ENCODE results near the gene RAB3C.

The RAB3C gene

DNA sequence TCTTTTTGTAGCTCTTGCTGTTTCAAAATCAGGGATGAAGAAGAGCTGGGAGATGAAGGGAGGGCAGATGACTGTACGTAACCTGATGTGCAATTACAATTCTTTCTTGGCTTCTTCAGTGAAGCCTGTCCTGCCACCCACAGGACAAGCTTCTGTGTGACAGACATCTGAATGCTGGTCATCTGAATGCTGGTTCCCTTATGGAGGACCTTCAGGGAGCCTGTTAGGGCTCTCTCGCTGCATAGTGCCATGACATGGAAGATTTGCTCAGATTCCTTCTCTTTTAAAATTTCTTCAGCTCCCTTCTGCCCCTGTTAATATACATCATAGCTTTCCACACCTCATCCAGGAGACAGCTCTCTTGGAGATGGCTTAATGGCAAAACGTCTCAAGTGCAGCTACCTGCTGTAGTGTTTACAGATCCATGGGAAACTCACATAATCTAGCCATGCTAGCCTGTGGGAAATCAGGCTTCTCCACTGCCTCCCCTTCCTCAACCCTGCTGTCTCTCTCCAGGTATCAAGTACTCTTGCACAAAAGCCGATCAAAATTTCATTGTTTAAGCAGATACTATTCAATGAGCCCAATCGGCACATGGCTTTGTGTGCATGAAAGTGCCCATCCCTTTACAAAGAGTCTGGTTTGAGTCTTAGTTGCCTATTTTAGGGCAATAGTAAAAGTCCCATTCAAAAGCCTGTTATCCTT lies 134.6 kb downstream of the RAB3C start:
- FAIRE-seq (no peak), DNase-seq (ENCODE audit: insufficient read length) (no peak)
- TF ChIP-seq POLR2A (IDR thresholded peaks at IDR 0.05; ENCODE audit: low read depth, low read length) (no peak), POLR2AphosphoS5 (IDR thresholded peaks at IDR 0.05; ENCODE audit: low read depth, low read length) (no peak), TAF1 (IDR thresholded peaks at IDR 0.05; ENCODE audit: borderline replicate concordance, low read depth, low read length) (no peak)

DNA sequence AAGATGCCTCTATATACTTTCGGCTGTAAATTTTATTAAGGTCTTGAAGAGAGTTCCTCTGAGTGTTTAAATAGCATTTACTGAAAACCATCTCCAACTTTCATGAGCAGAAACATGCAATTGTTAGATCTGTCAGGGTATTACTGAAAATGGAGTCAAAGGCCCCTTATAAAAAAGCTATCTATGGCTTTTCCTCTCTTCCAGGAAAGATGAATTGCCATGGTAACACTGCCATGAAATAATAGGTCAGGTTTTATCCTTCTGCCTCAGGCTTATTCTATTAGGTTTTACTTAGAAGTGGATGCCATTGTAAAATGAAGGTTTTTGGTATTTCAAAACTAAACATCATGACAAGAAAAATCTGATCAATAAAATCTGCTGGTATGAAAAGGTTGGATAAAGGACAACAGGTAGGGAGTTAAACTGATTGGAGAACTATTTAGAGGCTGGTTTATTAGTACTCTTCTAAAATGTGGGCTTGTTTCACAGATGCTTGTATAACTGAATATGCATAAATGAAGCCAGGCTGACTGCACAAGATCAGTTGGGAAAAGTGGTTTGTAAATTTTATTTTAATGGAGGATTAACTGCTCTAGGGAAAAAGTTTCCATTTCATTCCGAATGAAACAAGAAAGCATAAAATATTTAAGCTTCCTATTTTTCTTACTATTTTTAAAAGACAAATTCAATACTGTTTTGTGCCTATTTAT lies 135.5 kb downstream of the RAB3C start:
- DNase-seq (ENCODE audit: insufficient read length): no peak
- no peak for TF ChIP-seq POLR2A (IDR thresholded peaks at IDR 0.05; ENCODE audit: low read depth, low read length)
- TF ChIP-seq POLR2AphosphoS5 (IDR thresholded peaks at IDR 0.05; ENCODE audit: low read depth, low read length): no peak
- no peak for TF ChIP-seq TAF1 (IDR thresholded peaks at IDR 0.05; ENCODE audit: borderline replicate concordance, low read depth, low read length)
- FAIRE-seq: no peak

DNA sequence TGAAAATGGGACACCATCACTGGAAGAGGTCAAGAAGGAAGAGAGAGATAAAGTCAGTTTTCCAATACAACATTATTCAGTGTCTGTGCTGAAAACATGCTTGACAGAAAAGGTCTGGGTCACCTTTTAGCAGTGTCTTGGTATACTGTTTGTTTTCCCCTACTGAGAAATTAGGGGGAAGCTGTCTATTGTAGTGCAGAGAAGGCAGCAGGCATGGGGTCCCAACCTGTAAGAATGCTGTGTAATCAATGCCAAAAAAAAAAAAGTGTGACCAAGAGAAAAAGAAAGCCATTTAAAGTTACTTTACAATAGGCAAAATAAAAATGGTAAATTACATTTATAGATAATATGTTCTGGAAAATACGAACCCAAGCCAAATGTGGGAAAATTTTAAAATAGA lies 139.3 kb downstream of the RAB3C start:
- no peak for FAIRE-seq
- TF ChIP-seq POLR2AphosphoS5 (IDR thresholded peaks at IDR 0.05; ENCODE audit: low read depth, low read length) (no peak), TAF1 (IDR thresholded peaks at IDR 0.05; ENCODE audit: borderline replicate concordance, low read depth, low read length) (no peak), POLR2A (IDR thresholded peaks at IDR 0.05; ENCODE audit: low read depth, low read length) (no peak)
- no peak for DNase-seq (ENCODE audit: insufficient read length)

DNA sequence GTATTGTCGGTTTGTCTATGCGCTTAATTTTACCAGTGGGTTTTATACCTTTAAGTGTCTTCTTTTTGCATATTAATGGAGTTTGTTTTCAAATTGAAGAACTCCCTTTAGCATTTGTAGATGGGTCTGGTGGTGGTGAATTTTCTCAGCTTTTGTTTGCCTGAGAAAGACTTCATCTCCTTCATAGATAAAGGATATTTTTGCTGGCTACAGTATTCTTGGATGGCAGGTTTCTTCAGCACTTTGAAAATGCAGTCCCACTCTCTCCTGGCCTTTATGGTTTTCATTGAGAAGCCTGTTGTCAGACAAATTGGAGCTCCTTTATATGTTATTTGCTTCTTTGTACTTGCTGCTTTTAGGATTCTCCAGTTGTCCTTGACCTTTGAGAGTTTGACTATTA lies 142.1 kb downstream of the RAB3C start:
- no peak for FAIRE-seq
- TF ChIP-seq POLR2AphosphoS5 (IDR thresholded peaks at IDR 0.05; ENCODE audit: low read depth, low read length) (no peak), TAF1 (IDR thresholded peaks at IDR 0.05; ENCODE audit: borderline replicate concordance, low read depth, low read length) (no peak)
- no peak for DNase-seq (ENCODE audit: insufficient read length)

DNA sequence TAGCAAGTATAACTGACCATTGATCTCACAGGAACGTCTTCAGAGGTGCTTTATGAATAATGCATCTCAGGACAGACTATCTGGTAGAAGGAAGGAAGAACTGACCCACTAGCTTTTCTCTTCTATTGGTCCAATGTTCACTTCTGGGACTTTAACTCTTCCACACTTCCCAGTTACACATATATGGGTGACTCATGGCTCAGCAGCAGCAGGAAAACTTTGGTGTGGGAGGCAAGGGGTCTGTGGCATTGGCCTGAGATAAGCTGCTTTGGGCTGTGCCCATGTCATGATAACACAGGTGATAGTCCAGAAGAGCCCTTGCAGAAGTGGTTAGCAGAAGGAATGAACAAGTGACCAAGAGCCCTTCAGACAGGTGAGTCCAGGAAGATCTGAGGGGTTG lies 148.8 kb downstream of the RAB3C start:
- TF ChIP-seq POLR2AphosphoS5 (IDR thresholded peaks at IDR 0.05; ENCODE audit: low read depth, low read length) (no peak), TAF1 (IDR thresholded peaks at IDR 0.05; ENCODE audit: borderline replicate concordance, low read depth, low read length) (no peak), POLR2A (IDR thresholded peaks at IDR 0.05; ENCODE audit: low read depth, low read length) (no peak)
- FAIRE-seq: no peak
- DNase-seq (ENCODE audit: insufficient read length): no peak

DNA sequence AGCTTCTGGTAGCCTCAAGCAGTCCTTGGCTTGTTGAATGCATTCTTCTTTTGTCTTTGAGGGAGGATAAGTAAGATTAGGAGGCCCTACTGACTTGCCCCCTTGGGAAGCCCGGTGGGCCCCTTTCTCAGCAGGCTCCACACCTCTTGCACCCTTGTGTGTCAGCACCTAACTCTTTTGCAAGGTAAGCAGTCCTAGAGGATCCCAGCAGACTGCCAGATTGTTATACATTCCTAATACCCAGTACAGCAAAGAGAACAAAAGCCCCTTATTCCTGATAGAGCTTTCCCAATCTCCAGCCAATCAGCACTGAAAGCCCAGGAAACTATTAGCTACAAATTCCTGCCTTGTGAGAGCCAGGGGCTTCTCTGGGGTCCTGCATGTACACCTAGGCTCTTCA lies 152.8 kb downstream of the RAB3C start:
- FAIRE-seq (no peak), DNase-seq (ENCODE audit: insufficient read length) (no peak)
- TF ChIP-seq POLR2A (IDR thresholded peaks at IDR 0.05; ENCODE audit: low read depth, low read length) (no peak), TAF1 (IDR thresholded peaks at IDR 0.05; ENCODE audit: borderline replicate concordance, low read depth, low read length) (no peak), POLR2AphosphoS5 (IDR thresholded peaks at IDR 0.05; ENCODE audit: low read depth, low read length) (no peak)

DNA sequence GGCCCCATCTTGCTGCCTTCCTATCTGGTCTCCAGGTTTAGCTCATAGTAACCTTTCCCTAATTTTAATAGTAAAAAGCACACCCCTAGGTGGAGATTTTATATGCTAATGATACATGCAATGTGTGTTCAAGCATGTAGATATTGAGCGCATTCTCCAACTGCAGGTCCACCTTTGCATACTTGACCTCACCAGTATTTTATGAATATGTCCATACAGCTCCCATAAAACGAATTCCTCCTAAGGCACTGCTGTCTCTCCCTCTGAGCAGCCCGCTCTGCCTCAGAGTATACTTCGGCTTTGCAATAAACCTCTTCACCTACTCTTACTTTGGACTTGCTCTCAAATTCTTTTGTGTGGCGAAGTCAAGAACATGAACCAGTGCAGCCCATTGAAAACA lies 153.3 kb downstream of the RAB3C start:
- FAIRE-seq (no peak), DNase-seq (ENCODE audit: insufficient read length) (no peak)
- TF ChIP-seq TAF1 (IDR thresholded peaks at IDR 0.05; ENCODE audit: borderline replicate concordance, low read depth, low read length) (no peak), POLR2AphosphoS5 (IDR thresholded peaks at IDR 0.05; ENCODE audit: low read depth, low read length) (no peak), POLR2A (IDR thresholded peaks at IDR 0.05; ENCODE audit: low read depth, low read length) (no peak)

DNA sequence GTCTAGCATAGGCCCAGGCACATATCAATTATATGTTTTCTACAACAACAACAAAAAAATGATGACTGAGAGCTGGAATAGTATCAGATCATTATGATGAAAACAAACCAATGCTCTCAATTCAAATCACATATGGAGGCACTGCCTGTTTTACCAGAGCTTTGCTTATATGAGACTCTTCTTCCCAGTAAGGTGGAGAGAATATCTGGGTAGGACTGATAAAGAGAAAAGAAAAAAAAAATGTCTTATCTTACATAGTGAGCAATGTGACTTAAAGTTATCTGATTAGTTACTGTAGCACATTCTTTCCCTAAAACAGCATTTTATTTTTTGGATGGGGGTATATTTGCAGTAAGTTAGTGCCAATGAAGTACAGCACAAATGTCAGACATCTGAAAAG lies 154.8 kb downstream of the RAB3C start:
- DNase-seq (ENCODE audit: insufficient read length) (no peak), FAIRE-seq (no peak)
- TF ChIP-seq POLR2AphosphoS5 (IDR thresholded peaks at IDR 0.05; ENCODE audit: low read depth, low read length) (no peak), POLR2A (IDR thresholded peaks at IDR 0.05; ENCODE audit: low read depth, low read length) (no peak), TAF1 (IDR thresholded peaks at IDR 0.05; ENCODE audit: borderline replicate concordance, low read depth, low read length) (no peak)

DNA sequence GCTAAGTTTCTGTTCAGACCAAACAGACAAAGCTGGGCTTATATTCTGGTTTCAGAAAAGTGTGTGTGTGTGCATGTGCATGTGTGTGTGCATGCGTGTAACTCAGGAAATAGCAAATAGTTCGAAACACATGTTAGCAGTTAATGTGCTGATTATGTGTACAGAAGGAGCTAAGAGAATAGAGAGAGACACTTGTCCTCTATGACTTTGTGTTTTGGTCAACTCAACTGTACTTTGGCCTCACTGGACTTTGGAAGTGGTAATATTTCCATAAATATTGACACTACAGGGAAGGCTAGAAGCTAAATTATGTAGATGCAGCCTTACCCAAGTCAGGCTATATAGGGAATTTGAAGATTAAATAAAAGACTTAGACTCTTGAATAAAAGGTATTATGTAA lies 155.5 kb downstream of the RAB3C start:
- no peak for TF ChIP-seq TAF1 (IDR thresholded peaks at IDR 0.05; ENCODE audit: borderline replicate concordance, low read depth, low read length)
- no peak for TF ChIP-seq POLR2A (IDR thresholded peaks at IDR 0.05; ENCODE audit: low read depth, low read length)
- no peak for TF ChIP-seq POLR2AphosphoS5 (IDR thresholded peaks at IDR 0.05; ENCODE audit: low read depth, low read length)
- FAIRE-seq: no peak
- DNase-seq (ENCODE audit: insufficient read length): no peak

DNA sequence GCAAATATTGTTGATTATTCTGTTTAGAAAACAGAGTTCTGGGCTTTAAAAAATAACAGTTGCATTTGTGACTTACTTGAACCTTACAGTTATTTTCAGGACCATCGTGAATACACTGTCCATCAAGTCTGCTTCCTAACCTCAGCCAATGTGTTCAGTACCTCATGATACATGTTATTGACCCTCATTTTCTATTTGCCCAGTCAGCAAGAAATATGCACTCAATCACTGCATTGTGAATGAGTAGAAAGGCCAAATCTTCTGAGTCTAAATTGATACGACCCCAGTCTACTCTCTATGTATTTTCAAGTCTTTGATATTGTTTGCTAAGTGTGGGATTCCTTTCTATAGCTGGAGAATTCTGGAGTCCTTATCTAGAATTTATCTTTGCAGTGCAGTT lies 156.2 kb downstream of the RAB3C start:
- DNase-seq (ENCODE audit: insufficient read length) (no peak), FAIRE-seq (no peak)
- TF ChIP-seq POLR2AphosphoS5 (IDR thresholded peaks at IDR 0.05; ENCODE audit: low read depth, low read length) (no peak), POLR2A (IDR thresholded peaks at IDR 0.05; ENCODE audit: low read depth, low read length) (no peak), TAF1 (IDR thresholded peaks at IDR 0.05; ENCODE audit: borderline replicate concordance, low read depth, low read length) (no peak)

DNA sequence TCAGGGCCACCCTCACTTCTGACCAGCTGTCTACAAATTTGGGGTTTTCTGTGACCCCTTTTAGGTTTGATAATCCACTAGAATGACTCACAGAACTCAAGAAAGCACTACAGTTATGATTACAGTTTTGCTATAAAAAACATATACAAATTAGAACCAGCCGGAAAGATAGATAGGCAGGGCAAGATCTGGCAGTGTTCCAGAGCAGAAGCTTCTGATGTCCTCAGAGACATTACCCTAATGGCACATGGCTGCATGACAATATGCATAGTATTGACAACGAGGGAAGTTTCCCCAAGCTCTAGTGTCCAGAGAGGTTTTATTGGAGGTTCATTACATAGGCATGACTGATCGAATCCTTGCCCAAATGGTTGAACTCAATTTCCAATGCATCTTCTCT lies 158.1 kb downstream of the RAB3C start:
- DNase-seq (ENCODE audit: insufficient read length): no peak
- no peak for FAIRE-seq
- TF ChIP-seq TAF1 (IDR thresholded peaks at IDR 0.05; ENCODE audit: borderline replicate concordance, low read depth, low read length) (no peak), POLR2A (IDR thresholded peaks at IDR 0.05; ENCODE audit: low read depth, low read length) (no peak), POLR2AphosphoS5 (IDR thresholded peaks at IDR 0.05; ENCODE audit: low read depth, low read length) (no peak)

DNA sequence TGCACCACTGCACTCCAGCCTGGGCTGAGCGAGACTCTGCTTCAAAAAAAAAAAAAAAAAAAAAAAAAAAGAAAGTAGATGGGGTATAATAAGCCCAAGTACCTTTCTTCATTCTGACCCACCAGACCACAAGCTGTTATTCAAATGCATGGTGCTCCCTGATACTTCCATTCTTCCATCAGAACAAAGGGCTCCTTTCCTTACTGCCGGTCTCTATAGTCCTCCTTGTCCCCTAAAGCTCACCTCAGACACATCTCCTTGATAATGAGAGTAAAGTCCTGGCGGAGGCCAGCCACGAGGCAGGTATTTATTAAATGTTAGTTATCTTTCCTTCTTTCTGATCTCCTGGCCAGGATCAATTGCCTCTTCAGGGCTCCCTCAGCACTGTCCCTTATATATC lies 162.5 kb downstream of the RAB3C start:
- no peak for FAIRE-seq
- DNase-seq (ENCODE audit: insufficient read length): no peak

More for the DNA sequence above, 162.5 kb downstream of the RAB3C start:
- TF ChIP-seq TAF1 (IDR thresholded peaks at IDR 0.05; ENCODE audit: borderline replicate concordance, low read depth, low read length) (no peak), POLR2AphosphoS5 (IDR thresholded peaks at IDR 0.05; ENCODE audit: low read depth, low read length) (no peak), POLR2A (IDR thresholded peaks at IDR 0.05; ENCODE audit: low read depth, low read length) (no peak)
